K562 (cell line): ENCODE data around the gene ARL17A.
"Not testable (repeated sequence)": the region's sequence is repeated elsewhere in the genome, so short reads cannot be mapped to it uniquely, and the experiment has no call there.

Experiments used
- FOXJ3 ChIP-seq: sonication (generic); formaldehyde crosslinking; IDR thresholded peaks from 2 replicates; pipeline ENCODE4 v1.4.0; 2020; ENCODE audit warnings: mild to moderate bottlenecking, missing genetic modification reagents
- JUND ChIP-seq, 2 experiments: IDR thresholded peaks; 2 replicates in 1 of 2; 3 replicates in 1 of 2; pipeline ENCODE4 v1.6.1; 2011; ENCODE audit warnings: borderline replicate concordance in 2 of 2, low read depth in 2 of 2, low read length in 2 of 2, improper control_type of control experiment in 1 of 2, missing biosample characterization in 1 of 2, missing genetic modification characterization in 1 of 2, missing genetic modification reagents in 1 of 2
- KDM4B ChIP-seq, 2 experiments: fragments of 450-650 bp in 1 of 2; sonication (generic) in 1 of 2; IDR thresholded peaks; 2 replicates each; pipeline ENCODE4 v1.6.1; 2016 to 2017; ENCODE audit warnings: borderline replicate concordance in 2 of 2, antibody characterized with exemption in 1 of 2, low read depth in 1 of 2, mild to moderate bottlenecking in 1 of 2
- ZBTB17 ChIP-seq: fragments of 450-650 bp; formaldehyde crosslinking; IDR thresholded peaks from 2 replicates; pipeline ENCODE4 v1.4.0; 2020; ENCODE audit warnings: mild to moderate bottlenecking
- ZNF274 ChIP-seq: IDR thresholded peaks from 2 replicates; pipeline ENCODE4 v1.6.1; 2011; ENCODE audit warnings: low read depth, mild to moderate bottlenecking, low read length, moderate library complexity, borderline replicate concordance

GRCh38 chr17:46534716-46535115, 44.8 kb downstream of the ARL17A start:
- TF ChIP-seq ZNF274; FOXJ3 (CRISPR knock-in tag); JUND (IDR thresholded peaks at IDR 0.05; ENCODE audit: borderline replicate concordance, low read depth, low read length); JUND (tag; IDR thresholded peaks at IDR 0.05; ENCODE audit: borderline replicate concordance, low read depth, low read length); ZBTB17 (CRISPR knock-in tag); KDM4B (IDR thresholded peaks at IDR 0.05; ENCODE audit: borderline replicate concordance in 2 of 2, low read depth in 1 of 2): not testable (repeated sequence)
